Stimulated activated CD8-positive, alpha-beta memory T cell treated with anti-CD3 and anti-CD28 coated beads, Interleukin-7, amount 100 ng/mL, for 4 hours (primary cell): ENCODE results near the gene EBF3.

Experiments
- DNase-seq, 2 donors: peaks; one replicate each; pipeline ENCODE4 v3.0.0-alpha.2; 2020; ENCODE audit warnings: low read depth in 2 of 2

Gene EBF3

GRCh38 chr10:129854158-129854557 lies 109.9 kb downstream of the EBF3 start:
- no peak for DNase-seq

- DNase-seq: no peak
Measured at GRCh38 chr10:129853562-129853903, 110.5 kb downstream of the EBF3 start.

DNA sequence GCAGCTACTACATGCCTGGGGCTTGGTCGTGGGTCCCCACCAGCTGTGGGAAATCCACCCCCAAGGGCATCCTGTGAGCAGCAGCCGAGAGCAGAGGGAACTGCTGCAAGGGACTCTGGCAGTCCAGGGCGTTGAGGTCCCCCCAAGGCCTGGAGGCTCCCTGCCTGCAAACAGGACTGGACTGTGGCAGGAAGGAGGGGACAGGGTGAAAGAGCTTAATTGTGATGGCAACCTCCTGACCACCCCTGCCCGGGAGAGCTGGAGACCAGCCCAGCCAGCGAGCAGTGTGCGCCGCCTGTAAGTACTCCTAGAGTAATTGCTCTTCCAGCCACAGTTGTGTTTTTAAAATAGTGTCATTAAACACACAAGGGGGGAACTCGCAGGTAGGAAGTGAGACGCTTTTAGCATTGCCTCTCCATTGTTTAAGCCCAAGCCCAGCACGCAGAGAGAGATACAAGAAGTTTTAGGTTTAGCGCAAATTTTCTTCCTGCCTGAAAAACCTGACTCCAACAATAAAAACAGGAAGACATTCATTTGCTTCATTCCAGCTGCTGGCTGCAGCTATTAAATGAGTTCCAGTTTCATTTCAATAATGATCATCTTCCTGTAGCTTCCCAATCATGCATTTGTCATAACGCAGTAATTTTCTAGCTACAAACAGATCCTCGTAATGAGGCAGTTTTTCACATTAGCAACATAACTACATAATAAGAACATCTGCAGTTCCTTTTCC lies 111.1 kb downstream of the EBF3 start:
- DNase-seq: no peak

DNA sequence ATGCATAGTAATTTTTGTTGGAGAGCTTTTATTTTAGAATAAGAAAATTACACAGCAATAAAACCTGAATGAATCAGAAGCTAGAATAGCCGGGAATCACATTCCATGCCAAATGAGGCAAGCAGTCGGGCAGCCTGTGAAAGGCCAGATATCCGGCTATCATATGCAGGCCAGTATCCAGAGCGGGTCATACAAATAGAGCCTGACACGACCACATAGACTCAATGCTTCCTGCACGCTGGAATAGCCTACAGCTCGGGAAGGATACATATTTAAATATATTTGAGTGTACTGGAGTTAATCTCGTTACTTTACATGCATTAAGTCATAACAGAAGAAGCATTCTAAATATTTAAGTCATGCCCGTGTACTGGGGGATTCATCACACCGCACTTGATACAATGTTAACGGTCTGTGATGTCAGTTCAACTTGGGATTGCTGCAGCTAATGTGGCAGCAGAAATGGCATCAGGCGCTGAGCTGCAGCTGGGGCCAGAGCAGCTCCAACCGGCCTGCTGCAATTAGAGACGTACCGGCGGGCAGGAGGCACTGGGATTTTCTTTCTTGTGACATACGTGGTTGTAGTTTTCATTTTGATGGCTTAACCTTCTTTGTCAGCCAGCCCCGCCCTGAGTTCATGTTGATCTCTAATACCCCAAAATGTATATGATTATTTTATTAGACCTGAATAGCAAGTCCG lies 112.0 kb downstream of the EBF3 start:
- DNase-seq: no peak

GRCh38 chr10:129850790-129851189 lies 113.3 kb downstream of the EBF3 start:
- no peak for DNase-seq

DNA sequence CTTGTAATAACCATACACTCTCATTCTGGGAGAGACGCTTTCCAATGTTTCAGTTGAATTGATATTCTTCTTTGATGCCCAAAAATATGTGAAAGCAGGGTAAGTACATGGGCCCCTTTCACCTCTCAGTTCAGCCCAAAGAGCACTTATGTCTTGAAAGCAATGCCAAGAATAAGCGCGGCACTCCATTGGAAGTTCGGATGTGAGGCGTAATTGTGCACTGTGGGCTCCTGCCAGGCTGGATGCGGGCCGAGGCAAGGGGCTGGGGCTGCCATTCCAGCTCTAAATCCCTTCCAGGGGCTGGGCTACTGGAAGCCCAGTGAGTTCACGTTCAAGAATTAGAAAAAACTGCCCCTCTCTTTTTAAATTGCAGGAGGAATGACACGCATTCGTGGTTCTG lies 113.8 kb downstream of the EBF3 start:
- no peak for DNase-seq

DNA sequence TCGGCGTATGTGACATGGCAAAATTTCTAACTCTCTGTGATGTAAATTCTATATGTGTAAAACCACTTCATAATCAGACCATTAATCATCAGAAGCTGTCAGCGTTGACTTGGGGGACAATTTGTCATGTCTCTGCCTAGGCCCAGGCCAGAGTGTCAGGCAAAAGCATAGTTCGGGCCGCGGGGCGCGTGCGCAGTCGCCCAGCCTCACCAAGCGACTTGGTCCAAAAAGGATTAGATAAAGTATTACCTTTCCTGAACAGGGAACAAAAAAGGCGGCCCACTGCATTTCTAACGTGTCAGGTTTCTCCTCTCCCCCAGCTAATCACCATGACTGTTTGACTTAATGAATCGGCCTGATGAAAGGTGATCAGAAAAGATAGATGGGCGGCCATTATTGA lies 114.2 kb downstream of the EBF3 start:
- no peak for DNase-seq

DNA sequence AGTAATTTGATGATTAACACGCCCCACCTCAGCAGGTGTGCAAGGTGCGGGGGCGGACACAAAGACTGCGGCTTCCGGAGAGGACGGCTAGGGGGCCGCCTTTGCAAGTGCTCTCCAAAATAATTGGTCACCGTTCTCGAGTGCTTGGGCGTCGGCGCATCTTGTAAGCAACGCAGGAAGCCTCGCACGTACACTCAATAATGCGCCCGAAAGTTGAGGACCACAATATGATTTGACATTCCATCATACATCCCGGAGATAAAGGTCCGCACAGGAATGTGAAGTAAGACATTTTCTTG lies 114.7 kb downstream of the EBF3 start:
- DNase-seq: no peak

DNA sequence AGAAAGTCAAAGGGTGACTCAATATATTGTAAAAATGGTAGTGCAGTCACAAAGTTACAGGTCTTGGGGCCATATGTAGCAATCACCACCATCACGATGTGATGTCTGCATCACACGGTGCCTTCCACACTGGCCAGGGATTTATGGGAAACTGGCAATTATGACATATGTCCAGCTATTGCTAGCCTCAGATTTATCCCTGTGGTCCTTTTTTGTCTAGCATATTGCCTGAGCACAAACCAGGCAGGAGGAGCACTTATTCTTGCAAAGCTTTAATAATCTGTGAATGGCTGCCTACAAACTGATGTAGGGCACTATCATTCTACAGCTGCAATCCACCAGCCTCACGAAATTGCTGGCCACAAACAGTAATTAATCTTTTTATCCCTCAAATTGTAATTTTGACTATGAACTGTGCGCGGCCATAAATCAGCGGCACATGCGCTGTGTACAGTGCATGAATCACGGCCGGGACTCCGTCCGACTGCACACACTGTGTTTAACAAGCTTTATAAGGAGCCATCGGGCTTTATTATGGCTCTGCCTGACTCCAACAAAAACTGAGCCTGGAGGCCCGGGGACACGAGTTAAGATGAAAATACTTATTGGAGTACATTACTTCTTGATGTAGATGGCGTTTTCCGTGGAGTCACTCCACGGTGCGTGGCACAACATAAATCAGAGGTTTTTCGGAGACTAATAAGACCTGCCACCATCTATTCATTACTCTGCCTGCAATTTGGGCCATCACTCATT lies 115.2 kb downstream of the EBF3 start:
- no peak for DNase-seq

- no peak for DNase-seq
Measured at GRCh38 chr10:129847741-129848483, 116.2 kb downstream of the EBF3 start.

- no peak for DNase-seq
Measured at GRCh38 chr10:129846991-129847391, 117.1 kb downstream of the EBF3 start.

DNA sequence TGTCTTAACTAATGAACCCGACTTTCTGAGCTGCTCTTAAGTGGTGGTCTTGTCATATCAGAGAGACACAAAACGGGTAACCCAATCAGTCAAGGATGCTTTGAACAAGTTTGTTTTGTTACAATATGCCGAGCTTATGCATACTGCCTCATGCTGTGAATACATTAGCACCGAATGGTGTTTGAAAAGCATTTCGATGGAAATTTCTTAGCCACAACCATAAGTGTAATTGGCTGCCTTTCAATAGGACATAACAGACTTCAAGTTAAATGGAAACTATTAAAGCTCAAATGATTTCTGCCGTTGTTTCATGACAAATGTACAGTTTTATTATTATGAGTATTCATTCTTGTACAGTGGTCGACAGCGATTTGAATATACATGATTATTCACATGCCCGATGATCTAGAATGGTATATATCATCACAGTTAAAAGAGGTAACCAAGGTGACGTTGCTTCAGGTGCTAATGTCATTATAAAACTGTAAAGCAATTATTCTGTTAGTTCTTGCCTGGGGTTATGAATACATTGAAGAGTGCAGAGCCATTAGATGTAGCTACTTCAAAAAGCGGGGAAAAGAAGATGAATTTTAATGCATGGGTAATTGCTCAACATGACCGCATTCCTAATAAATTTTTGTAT lies 118.8 kb downstream of the EBF3 start:
- no peak for DNase-seq

GRCh38 chr10:129844216-129844766 lies 119.8 kb downstream of the EBF3 start:
- DNase-seq: no peak

DNA sequence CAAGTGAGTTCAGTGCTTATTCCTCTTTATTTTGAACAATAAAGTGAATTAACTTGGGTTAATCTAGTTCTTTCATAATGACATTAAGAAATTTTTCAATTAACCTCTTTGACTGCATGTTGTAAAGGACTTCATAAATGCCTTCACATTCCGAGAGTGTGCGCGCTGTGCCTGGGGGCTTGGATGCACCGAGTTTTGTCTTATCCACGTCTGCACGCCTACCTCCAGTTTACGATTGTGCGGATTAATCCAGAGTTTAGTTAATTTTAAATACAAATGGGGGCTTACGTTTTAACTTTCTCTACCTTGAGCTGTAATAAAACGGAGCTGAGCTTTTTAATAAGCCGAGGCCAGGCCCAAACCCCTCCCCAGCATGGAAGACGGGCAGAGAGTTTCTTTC lies 120.4 kb downstream of the EBF3 start:
- DNase-seq: no peak

GRCh38 chr10:129843131-129843541 lies 120.9 kb downstream of the EBF3 start:
- no peak for DNase-seq

DNA sequence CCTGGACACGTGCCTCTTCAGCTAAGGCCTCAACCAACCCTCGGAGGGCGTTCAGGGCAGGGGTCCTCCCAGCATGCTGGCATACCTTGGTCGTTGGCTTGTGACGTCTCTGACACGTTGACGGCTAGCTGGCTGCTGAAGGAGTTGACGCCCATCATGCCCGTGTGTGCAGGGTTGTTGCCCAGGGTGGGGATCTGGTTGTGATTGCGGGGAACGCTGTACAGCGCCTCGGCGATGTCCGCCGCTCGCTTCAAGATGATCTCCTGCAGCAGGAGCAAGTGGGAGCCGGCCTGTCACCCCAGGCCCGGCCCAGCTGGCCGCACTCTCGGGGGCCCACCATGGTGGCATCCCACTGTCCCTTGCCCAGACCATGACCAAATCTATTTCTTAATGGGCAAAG lies 122.0 kb downstream of the EBF3 start:
- no peak for DNase-seq

DNA sequence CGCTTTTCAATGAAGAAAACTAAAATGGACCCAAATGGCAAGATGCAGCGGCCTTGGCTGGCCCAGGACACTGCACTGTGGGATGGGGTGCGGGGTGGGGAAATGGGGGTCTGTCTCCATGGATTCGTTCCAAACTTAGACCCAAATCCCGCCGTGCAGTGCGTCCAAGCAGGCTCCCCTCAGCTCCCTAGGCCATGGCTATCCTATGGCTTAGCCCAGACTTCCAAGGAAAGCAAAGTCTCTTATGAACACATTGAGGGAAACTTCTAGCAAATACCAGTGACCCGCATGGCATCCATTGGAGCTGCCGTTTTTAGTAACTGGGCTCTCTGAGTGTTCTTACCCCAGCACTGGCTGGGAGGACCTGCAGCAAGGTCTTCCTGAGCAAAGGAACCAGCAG lies 122.5 kb downstream of the EBF3 start:
- DNase-seq: no peak

GRCh38 chr10:129841071-129841470 lies 123.0 kb downstream of the EBF3 start:
- DNase-seq: no peak

GRCh38 chr10:129840196-129840590 lies 123.9 kb downstream of the EBF3 start:
- no peak for DNase-seq

GRCh38 chr10:129839285-129840195 lies 124.5 kb downstream of the EBF3 start:
- DNase-seq: no peak

GRCh38 chr10:129838794-129839193 lies 125.3 kb downstream of the EBF3 start:
- no peak for DNase-seq
